Type B pancreatic cell (in vitro differentiated cells): ENCODE measurements around the gene CLEC2L. TPM values are rescaled to one million over a fixed set of nuclear protein-coding genes. Genes with fewer than 3 reads are reported as not detected.

Experiments
- DNase-seq: peaks from one replicate; pipeline ENCODE4 v3.0.0; 2021; ENCODE audit warnings: mixed read lengths; ENCODE audit not compliant: unreplicated experiment; ENCODE audit errors: extremely low spot score
- H3K27ac Mint-ChIP-seq: 2 replicates; pipeline ENCODE4 v1.8.0; 2021; ENCODE audit warnings: mild to moderate bottlenecking, mixed read lengths
- H3K27me3 Mint-ChIP-seq: 2 replicates; pipeline ENCODE4 v1.8.0; 2021; ENCODE audit warnings: mixed read lengths
- H3K36me3 Mint-ChIP-seq: 2 replicates; pipeline ENCODE4 v1.8.0; 2021; ENCODE audit warnings: mixed read lengths
- H3K4me1 Mint-ChIP-seq: one replicate; pipeline ENCODE4 v1.8.0; 2021; ENCODE audit warnings: mixed read lengths; ENCODE audit not compliant: unreplicated experiment
- H3K4me3 Mint-ChIP-seq: 2 replicates; pipeline ENCODE4 v1.8.0; 2021; ENCODE audit warnings: mild to moderate bottlenecking, mixed read lengths
- H3K9me3 Mint-ChIP-seq: 2 replicates; pipeline ENCODE4 v1.8.0; 2021; ENCODE audit warnings: mixed read lengths
- total RNA-seq: library from RNA; stranded (reverse); gene quantifications from 2 replicates; pipeline ENCODE4 v1.2.1, GENCODE V29; 2021; ENCODE audit warnings: low replicate concordance
- TF ChIP-seq, protein P1 (sequence below): fragments of 200-600 bp; sonication (generic); conservative IDR thresholded peaks from 2 replicates; pipeline ENCODE4 v1.5.0; 2021; ENCODE audit warnings: antibody characterized with exemption, mild to moderate bottlenecking

The CLEC2L gene
- total RNA-seq, 1 donor from 2014 or later: 0.34 TPM

DNA sequence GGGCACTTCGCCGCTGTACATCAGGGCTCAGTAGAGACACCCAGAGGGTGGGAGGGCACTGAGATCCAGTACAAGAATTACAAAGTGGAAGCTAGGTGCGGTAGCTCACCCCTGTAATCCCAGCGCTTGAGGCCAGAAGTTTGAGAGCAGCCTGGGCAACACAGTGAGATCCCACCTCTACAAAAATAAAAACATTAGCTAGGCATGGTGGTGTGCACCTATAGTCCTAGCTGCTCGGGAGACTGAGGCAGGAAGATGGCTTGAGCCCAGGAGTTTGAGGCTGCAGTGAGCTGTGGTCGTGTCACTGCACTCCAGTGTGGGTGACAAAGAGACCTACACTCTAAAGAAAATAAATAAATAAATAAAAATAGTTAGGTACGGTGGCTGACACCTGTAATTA, 64.0 kb downstream of the CLEC2L start:
- peaks cover 17% of the 10 kb centered on the region for H3K36me3 Mint-ChIP-seq
- no peak overlapping the region for H3K27ac Mint-ChIP-seq
- H3K4me1 Mint-ChIP-seq: no peaks in the 10 kb centered on the region
- DNase-seq: no peak
- TF ChIP-seq, protein P1, sequence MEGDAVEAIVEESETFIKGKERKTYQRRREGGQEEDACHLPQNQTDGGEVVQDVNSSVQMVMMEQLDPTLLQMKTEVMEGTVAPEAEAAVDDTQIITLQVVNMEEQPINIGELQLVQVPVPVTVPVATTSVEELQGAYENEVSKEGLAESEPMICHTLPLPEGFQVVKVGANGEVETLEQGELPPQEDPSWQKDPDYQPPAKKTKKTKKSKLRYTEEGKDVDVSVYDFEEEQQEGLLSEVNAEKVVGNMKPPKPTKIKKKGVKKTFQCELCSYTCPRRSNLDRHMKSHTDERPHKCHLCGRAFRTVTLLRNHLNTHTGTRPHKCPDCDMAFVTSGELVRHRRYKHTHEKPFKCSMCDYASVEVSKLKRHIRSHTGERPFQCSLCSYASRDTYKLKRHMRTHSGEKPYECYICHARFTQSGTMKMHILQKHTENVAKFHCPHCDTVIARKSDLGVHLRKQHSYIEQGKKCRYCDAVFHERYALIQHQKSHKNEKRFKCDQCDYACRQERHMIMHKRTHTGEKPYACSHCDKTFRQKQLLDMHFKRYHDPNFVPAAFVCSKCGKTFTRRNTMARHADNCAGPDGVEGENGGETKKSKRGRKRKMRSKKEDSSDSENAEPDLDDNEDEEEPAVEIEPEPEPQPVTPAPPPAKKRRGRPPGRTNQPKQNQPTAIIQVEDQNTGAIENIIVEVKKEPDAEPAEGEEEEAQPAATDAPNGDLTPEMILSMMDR: no peak
- no peaks in the 10 kb centered on the region for H3K27me3 Mint-ChIP-seq
- H3K9me3 Mint-ChIP-seq: no peaks in the 10 kb centered on the region
- no peak overlapping the region for H3K4me3 Mint-ChIP-seq

DNA sequence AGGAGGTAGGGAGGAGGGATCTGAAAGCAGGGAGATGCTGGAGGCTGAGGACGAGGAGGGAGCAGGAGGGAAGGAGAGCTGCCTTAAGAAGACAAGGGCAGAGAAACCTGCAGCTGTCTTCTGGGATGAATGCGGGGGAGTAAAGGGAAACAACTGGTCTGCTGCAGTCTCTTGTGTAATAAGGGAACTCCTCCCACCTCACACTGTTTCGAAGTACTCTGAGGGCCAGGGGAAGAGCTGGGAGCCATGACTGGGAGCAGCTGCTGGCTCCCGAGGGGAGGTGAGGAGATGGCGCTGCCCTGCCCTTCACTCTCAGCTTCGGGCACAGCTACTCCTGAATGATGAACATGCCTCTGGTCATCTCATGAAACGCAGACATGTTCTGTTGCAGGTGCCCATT, 65.1 kb downstream of the CLEC2L start:
- TF ChIP-seq, protein P1: no peak
- no peak overlapping the region for H3K4me3 Mint-ChIP-seq

DNA sequence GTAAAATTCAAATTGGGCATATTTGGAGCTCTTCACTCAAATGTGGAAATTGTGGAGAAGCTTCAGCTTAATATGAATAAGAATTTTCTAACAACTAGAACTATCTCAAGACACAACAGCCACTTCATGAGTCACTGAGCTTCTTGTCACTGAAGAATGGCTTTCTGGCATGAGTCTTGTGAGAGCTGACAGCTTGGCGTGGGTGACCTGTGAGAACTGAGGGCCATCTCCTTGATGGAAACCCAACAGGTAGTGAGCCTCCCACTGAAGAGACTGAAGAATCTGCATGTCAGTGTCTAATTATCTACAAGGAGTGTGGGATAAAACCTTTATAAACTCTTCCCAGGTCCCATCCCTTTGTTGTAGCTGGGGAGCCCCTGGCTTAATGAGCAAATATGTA, 66.0 kb downstream of the CLEC2L start:
- Mint-ChIP-seq H3K4me3 (no peak overlapping the region), H3K36me3 (peaks cover 24% of the 10 kb centered on the region), H3K27me3 (no peaks in the 10 kb centered on the region), H3K27ac (no peak overlapping the region), H3K9me3 (no peaks in the 10 kb centered on the region), H3K4me1 (no peaks in the 10 kb centered on the region)
- no peak for DNase-seq
- TF ChIP-seq, protein P1: no peak

More for the DNA sequence above, 65.1 kb downstream of the CLEC2L start:
- no peaks in the 10 kb centered on the region for H3K9me3 Mint-ChIP-seq
- DNase-seq: no peak
- no peaks in the 10 kb centered on the region for H3K27me3 Mint-ChIP-seq
- no peak overlapping the region for H3K27ac Mint-ChIP-seq
- H3K4me1 Mint-ChIP-seq: no peaks in the 10 kb centered on the region
- H3K36me3 Mint-ChIP-seq: peaks cover 21% of the 10 kb centered on the region

DNA sequence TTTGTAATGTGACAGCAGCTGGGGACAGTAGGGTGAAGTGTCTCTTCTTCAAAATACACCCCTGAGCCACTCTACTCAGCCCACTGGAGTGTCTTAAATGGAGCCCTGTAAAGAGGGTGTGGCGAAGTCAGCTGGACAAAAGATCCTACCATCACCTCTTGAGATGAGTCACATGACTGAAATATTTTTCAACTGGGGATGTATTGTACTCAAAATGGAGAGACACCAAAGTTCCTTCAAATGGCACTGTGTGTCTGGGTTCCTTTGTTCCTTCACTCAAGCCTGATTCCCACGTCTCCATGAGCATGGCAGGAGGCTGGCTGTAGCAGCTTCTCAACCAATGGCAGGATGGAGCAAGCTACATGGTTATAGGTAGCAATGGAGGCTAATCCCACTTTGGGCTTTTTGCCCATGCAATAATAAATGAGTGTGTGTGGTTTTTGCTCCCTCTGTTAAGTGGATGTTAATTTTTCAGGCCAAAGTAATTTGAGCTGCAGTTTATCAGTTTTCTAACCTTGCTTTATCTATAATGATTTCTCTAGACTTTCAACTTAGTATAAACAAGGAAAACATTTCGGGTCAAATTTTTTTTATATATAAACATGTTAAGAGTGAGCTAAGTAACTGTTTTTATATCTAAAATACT, 68.2 kb downstream of the CLEC2L start:
- Mint-ChIP-seq H3K9me3 (no peaks in the 10 kb centered on the region), H3K27me3 (no peaks in the 10 kb centered on the region), H3K4me3 (no peak overlapping the region), H3K4me1 (no peaks in the 10 kb centered on the region), H3K27ac (no peak overlapping the region), H3K36me3 (peaks cover 34% of the 10 kb centered on the region)
- TF ChIP-seq, protein P1: no peak
- DNase-seq: no peak

DNA sequence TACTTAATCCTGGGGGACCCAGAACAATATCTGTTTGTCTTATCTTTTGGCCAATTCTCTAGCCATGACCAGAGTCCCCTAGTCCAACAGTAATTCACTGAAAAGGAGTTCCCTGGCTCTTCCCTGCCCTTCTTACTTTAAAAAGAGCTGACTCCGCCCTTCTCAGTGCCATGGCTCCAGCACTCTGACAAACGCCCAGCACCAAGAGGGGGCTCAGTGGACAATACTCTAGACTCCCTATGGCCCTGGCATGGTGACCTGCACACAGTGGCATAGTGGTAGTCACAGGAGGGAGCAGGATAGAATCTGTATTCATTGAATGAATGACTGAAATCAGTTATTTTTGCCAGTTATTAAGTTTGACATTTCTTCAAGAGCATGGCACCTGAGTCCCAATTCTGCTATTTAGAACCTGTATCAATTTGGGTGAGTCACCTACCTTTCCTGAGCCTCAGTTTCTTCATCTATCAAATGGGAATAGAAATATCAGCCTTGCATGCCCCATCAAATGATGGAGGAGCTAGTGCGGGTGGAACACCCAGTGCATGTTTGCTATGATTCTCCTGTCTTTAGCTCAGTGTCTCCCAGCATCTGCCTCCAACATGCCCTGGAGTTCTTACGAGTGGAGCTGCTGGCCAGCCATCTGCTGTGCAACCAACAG, 69.4 kb downstream of the CLEC2L start:
- no peak overlapping the region for H3K27ac Mint-ChIP-seq
- H3K36me3 Mint-ChIP-seq: peaks cover 31% of the 10 kb centered on the region
- TF ChIP-seq, protein P1: no peak
- H3K9me3 Mint-ChIP-seq: no peaks in the 10 kb centered on the region
- H3K27me3 Mint-ChIP-seq: no peaks in the 10 kb centered on the region
- DNase-seq: no peak
- no peaks in the 10 kb centered on the region for H3K4me1 Mint-ChIP-seq
- H3K4me3 Mint-ChIP-seq: no peak overlapping the region
